Airway epithelial cell (primary cell): ENCODE data around the gene TMEM244. TPM values are rescaled to one million over a fixed set of nuclear protein-coding genes. Genes with fewer than 3 reads are reported as not detected.

Source experiments
- total RNA-seq: library from RNA; depleted of rRNA; stranded (reverse); fragments of >200 nt; gene quantifications from 2 replicates; pipeline ENCODE4 v1.2.3, GENCODE V29; 2015

TMEM244 gene, protein sequence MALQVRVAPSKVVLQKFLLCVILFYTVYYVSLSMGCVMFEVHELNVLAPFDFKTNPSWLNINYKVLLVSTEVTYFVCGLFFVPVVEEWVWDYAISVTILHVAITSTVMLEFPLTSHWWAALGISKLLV
- total RNA-seq: not detected in 2 replicates

DNA sequence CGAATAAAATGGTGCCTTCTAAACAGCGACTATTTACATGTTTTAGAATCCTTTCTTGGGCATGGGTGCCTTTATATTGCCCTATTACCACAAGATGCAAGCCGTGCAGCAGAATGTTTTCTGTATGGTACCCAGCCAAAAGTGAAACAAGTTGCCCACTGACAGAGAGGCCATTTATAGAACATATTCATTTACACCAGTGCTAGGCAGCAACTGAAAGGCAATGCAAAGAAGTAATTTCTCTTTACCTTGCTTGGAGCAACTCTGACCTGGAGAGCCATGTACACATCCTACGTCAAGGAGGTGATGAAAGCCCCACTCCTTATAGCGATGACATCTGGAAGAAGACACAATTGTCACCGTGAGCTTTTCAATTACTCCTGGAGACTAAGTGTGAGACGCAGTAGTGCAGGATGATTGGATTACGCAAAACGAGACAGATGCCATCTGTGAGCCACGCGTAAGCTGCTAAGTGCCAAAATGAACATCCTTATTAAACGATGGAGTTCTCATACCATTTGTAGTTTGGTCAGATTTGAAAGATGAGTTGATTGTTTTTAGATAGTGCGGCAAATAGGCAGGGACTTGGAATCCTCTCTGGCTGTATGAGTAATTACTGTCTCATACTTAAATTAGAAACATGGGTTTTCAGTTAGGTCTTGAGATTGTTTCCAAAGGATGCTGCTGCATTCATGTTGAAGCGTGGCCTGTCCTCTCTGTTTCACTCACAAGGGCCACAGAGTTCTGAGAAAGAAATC lies at the start of gene TMEM244:
TMEM244 (minus strand) TSS at position 408 of the 758 bp plus-strand sequence; CDS start at position 281, 127 bp downstream.

Other genes starting within 250 kb of the TMEM244 start
- gene ARHGAP18, start 151.1 kb downstream of the TMEM244 start, total RNA-seq: 5.6 and 9.1 TPM in 2 replicates
- gene L3MBTL3, start 157.3 kb upstream of the TMEM244 start, total RNA-seq: 4.5 and 6.6 TPM in 2 replicates